PC-3 (cell line): ENCODE measurements around the gene TCF7. TPM values are rescaled to one million over a fixed set of nuclear protein-coding genes. Genes with fewer than 3 reads are reported as not detected.
A peak's percentile ranks its signal among the peaks of the same experiment; 100 is the strongest.

Experiments
- ATAC-seq: fragments of 200-7000 bp; cut with Tn5 transposase; 2 replicates; pipeline ENCODE4 v1.9.1; 2020; ENCODE audit warnings: mild to moderate bottlenecking, moderate library complexity
- BruUV-seq: library from RNA; stranded (reverse); fragments of 400-500 nt; replicated peaks from 2 replicates; lab custom pipeline; 2021; lab: Mats Ljungman, UMichigan
- CTCF ChIA-PET: fragments of 300-600 bp; sonication (Branson Sonifier 250); formaldehyde crosslinking; loops from one replicate; lab custom pipeline; 2022; ENCODE audit warnings: antibody characterized with exemption; lab: Charles Lee
- POLR2A ChIA-PET: fragments of 300-600 bp; sonication (Branson Sonifier 250); formaldehyde crosslinking; loops from one replicate; lab custom pipeline; 2022; ENCODE audit warnings: antibody characterized with exemption; ENCODE audit not compliant: unreplicated experiment; lab: Charles Lee
- DNase-seq: peaks from one replicate; pipeline ENCODE4 v3.0.0-alpha.2; 2015
- H2AFZ ChIP-seq: fragments of 300-600 bp; sonication (generic); 2 replicates; pipeline ENCODE4 v1.6.0; 2016; ENCODE audit warnings: antibody characterized with exemption, low read length
- H3F3A ChIP-seq: fragments of 300-600 bp; sonication (generic); one replicate; pipeline ENCODE4 v1.6.0; 2017; ENCODE audit warnings: antibody characterized with exemption, low read length, control low read depth, mild to moderate bottlenecking; ENCODE audit not compliant: unreplicated experiment
- H3K27ac ChIP-seq: fragments of 300-600 bp; sonication (generic); 2 replicates; pipeline ENCODE4 v1.5.1; 2016; ENCODE audit warnings: mild to moderate bottlenecking, low read length
- H3K27me3 ChIP-seq: fragments of 300-600 bp; sonication (generic); 2 replicates; pipeline ENCODE4 v1.6.1; 2016; ENCODE audit warnings: low read length, mixed read lengths
- H3K36me3 ChIP-seq: fragments of 300-600 bp; sonication (generic); 2 replicates; pipeline ENCODE4 v1.6.1; 2016; ENCODE audit warnings: low read depth, mixed run types, low read length, mixed read lengths
- H3K4me1 ChIP-seq: fragments of 300-600 bp; sonication (generic); 2 replicates; pipeline ENCODE4 v1.5.1; 2016; ENCODE audit warnings: low read length; ENCODE audit not compliant: insufficient read depth
- H3K4me2 ChIP-seq: fragments of 300-600 bp; sonication (generic); 2 replicates; pipeline ENCODE4 v1.6.0; 2016; ENCODE audit warnings: low read length
- H3K4me3 ChIP-seq: fragments of 300-600 bp; sonication (generic); 2 replicates; pipeline ENCODE4 v1.5.1; 2016; ENCODE audit warnings: mild to moderate bottlenecking, low read length, mixed read lengths
- H3K79me2 ChIP-seq: fragments of 300-600 bp; sonication (generic); 2 replicates; pipeline ENCODE4 v1.6.1; 2017; ENCODE audit warnings: low read length, mixed read lengths
- H3K9ac ChIP-seq: fragments of 300-600 bp; sonication (generic); 2 replicates; pipeline ENCODE4 v1.6.0; 2016; ENCODE audit warnings: mild to moderate bottlenecking, low read length
- H3K9me2 ChIP-seq: fragments of 300-600 bp; sonication (generic); replicated peaks from 2 replicates; pipeline ENCODE4 v1.6.1; 2016; ENCODE audit warnings: mixed run types, low read length, mixed read lengths
- H3K9me3 ChIP-seq: fragments of 300-600 bp; sonication (generic); 2 replicates; pipeline ENCODE4 v1.6.1; 2016; ENCODE audit warnings: low read length, mixed read lengths
- H4K20me1 ChIP-seq: fragments of 300-600 bp; sonication (generic); 2 replicates; pipeline ENCODE4 v1.6.1; 2016; ENCODE audit warnings: low read length, mixed read lengths
- EZH2 ChIP-seq: fragments of 300-600 bp; sonication (generic); IDR thresholded peaks from one replicate; pipeline ENCODE4 v1.6.1; 2017; ENCODE audit warnings: antibody characterized with exemption, mild to moderate bottlenecking, low read length; ENCODE audit not compliant: unreplicated experiment
- EZH2phosphoT487 ChIP-seq: fragments of 300-600 bp; sonication (generic); IDR thresholded peaks from 2 replicates; pipeline ENCODE4 v1.6.1; 2018; ENCODE audit warnings: mild to moderate bottlenecking, antibody characterized with exemption, low read length, borderline replicate concordance
- intact Hi-C: fragments of 100-400 bp; cut with micrococcal nuclease; formaldehyde crosslinking; loops from 2 replicates; pipeline ENCODE4 v1.9.0; 2023
- total RNA-seq: library from RNA; depleted of rRNA; stranded (reverse); fragments of >200 nt; gene quantifications from 2 replicates; pipeline ENCODE4 v1.2.3, GENCODE V29; 2014
- TF ChIP-seq, protein P1 (sequence below): fragments of 300-600 bp; sonication (generic); conservative IDR thresholded peaks from 2 replicates; pipeline ENCODE4 v1.5.1; 2017; ENCODE audit warnings: antibody characterized with exemption, low read depth, mild to moderate bottlenecking, low read length

Gene TCF7
- total RNA-seq, 1 experiment from 2014 or later, result 3.9 TPM

GRCh38 chr5:134116789-134117761 lies 2.6 kb downstream of the TCF7 start:
- intact Hi-C loops, result no loop called here
- Histone ChIP-seq H3F3A (no peaks in the 10 kb centered on the region), H3K9me2 (no peaks in the 10 kb centered on the region), H4K20me1 (no peaks in the 10 kb centered on the region), H3K4me2 (no peak overlapping the region), H3K9me3 (no peaks in the 10 kb centered on the region), H3K27me3 (no peaks in the 10 kb centered on the region), H3K36me3 (no peaks in the 10 kb centered on the region), H3K27ac (no peak overlapping the region), H3K9ac (no peak overlapping the region), H2AFZ (no peak overlapping the region), H3K4me3 (no peak overlapping the region), H3K4me1 (peaks cover 2% of the 10 kb centered on the region; the same call in 1 of the 2 replicates), H3K79me2 (no peaks in the 10 kb centered on the region)
- TF ChIP-seq EZH2 (no peak), EZH2phosphoT487 (no peak)
- TF ChIP-seq, protein P1, sequence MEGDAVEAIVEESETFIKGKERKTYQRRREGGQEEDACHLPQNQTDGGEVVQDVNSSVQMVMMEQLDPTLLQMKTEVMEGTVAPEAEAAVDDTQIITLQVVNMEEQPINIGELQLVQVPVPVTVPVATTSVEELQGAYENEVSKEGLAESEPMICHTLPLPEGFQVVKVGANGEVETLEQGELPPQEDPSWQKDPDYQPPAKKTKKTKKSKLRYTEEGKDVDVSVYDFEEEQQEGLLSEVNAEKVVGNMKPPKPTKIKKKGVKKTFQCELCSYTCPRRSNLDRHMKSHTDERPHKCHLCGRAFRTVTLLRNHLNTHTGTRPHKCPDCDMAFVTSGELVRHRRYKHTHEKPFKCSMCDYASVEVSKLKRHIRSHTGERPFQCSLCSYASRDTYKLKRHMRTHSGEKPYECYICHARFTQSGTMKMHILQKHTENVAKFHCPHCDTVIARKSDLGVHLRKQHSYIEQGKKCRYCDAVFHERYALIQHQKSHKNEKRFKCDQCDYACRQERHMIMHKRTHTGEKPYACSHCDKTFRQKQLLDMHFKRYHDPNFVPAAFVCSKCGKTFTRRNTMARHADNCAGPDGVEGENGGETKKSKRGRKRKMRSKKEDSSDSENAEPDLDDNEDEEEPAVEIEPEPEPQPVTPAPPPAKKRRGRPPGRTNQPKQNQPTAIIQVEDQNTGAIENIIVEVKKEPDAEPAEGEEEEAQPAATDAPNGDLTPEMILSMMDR, result no peak
- ChIA-PET POLR2A (no interaction called here), CTCF (no interaction called here)
- no peak for DNase-seq
- no peak for ATAC-seq
- BruUV-seq, result TSS peak; percentile 49

DNA sequence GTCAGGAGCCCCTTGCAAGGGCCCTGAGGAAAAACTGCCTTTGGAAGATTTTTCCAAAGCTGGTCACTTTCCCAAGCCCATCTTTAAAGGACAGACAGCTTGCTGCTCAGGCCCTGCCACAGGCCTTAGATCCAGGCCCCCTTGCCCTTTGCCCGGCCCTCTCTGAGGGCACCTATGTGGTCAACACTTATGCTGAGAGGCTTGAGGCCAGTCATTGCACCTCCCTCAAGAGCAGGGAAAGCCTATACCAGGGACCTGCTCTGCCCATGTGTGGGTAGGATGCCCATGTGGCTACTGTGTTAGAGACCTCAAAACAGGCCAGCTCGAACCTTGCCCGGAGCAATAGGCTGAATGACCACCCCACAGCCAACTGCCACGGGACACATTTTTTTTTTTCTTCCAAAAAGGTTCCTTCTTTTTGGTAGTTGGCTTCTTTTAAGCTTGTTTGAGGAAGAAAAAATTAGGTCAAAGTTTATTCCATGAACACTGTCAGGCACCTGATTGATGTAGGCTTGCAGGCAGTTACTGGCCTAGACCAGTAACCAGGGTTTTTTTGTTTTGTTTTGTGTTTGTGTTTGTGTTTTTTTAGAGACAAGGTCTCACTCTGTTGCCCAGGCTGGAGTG lies 3.8 kb downstream of the TCF7 start:
- H3K9me2 ChIP-seq, result no peaks in the 10 kb centered on the region
- no peaks in the 10 kb centered on the region for H3K36me3 ChIP-seq
- H3K4me1 ChIP-seq, result peaks cover 2% of the 10 kb centered on the region; the same call in 1 of the 2 replicates
- no peaks in the 10 kb centered on the region for H4K20me1 ChIP-seq
- TF ChIP-seq, protein P1, result no peak
- TF ChIP-seq EZH2 (no peak), EZH2phosphoT487 (no peak)
- no peaks in the 10 kb centered on the region for H3K9me3 ChIP-seq
- BruUV-seq, result no TSS peak
- H2AFZ ChIP-seq, result no peak overlapping the region
- H3F3A ChIP-seq, result no peaks in the 10 kb centered on the region
- intact Hi-C loops, result no loop called here
- H3K27ac ChIP-seq, result no peak overlapping the region
- no peaks in the 10 kb centered on the region for H3K79me2 ChIP-seq
- DNase-seq (no peak), ATAC-seq (no peak)
- CTCF ChIA-PET, result no interaction called here
- no peak overlapping the region for H3K4me2 ChIP-seq
- H3K9ac ChIP-seq, result no peak overlapping the region
- no peaks in the 10 kb centered on the region for H3K27me3 ChIP-seq
- no peak overlapping the region for H3K4me3 ChIP-seq
- POLR2A ChIA-PET, result no interaction called here
